Right lobe of liver (tissue), 4 donors: ENCODE data around the gene MAST4.

ENCODE experiments used
- CTCF ChIP-seq, 4 donors: fragments of 200-600 bp in 3 of 4; fragments of 450-650 bp in 1 of 4; IDR thresholded peaks; one replicate each; pipeline versions ENCODE4 v1.5.1 to v1.8.0; 2016 to 2022; ENCODE audit warnings: antibody characterized with exemption in 4 of 4, mild to moderate bottlenecking in 2 of 4
- POLR2A ChIP-seq: fragments of 450-650 bp; IDR thresholded peaks from one replicate; pipeline ENCODE4 v1.6.1; 2017; ENCODE audit warnings: antibody characterized with exemption, mild to moderate bottlenecking
- donor health status: DM: no; HTN: no; CAD: no.
- donor health status: DM: no; HTN: no; CAD: no.
- donor health status: DM: no; HTN: yes; CAD: no.

DNA sequence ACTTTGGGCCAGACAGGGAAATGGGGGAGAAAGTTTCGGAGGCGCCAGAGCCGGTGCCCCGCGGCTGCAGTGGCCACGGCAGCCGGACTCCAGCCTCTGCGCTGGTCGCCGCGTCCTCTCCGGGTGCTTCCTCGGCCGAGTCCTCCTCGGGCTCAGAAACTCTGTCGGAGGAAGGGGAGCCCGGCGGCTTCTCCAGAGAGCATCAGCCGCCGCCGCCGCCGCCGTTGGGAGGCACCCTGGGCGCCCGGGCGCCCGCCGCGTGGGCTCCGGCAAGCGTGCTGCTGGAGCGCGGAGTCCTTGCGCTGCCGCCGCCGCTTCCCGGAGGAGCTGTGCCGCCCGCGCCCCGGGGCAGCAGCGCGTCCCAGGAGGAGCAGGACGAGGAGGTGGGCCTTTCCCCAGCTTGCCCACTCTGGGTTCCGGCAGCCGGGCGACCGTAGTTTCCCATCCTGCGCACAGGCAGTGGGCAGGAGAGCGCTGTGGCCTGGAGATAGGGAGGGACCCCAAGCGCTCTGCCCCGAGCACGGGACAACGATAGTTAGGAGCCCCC is 516 bp downstream of the MAST4 start:
- TF ChIP-seq POLR2A, result no peak
- no peak for TF ChIP-seq CTCF (IDR thresholded peaks at IDR 0.05)
